Measurements from ENCODE around the gene RANBP2. TPM values are rescaled to one million over a fixed set of nuclear protein-coding genes. Genes with fewer than 3 reads are reported as not detected.
A peak's percentile ranks its signal among the peaks of the same experiment; 100 is the strongest.
"Not testable (repeated sequence)": the region's sequence is repeated elsewhere in the genome, so short reads cannot be mapped to it uniquely, and the experiment has no call there.

Gene RANBP2
- 59.4 TPM for polyA plus RNA-seq (2013, experiment 1 of 4)
- polyA plus RNA-seq (2013, experiment 2 of 4), result 72.4 TPM
- 46.8 TPM for polyA plus RNA-seq (2013, experiment 3 of 4)
- polyA plus RNA-seq (2013, experiment 4 of 4), result 55.6 TPM

GRCh38 chr2:108719149-108720044, at the start of gene RANBP2:
Gene RANBP2 (plus strand): TSS chr2:108719482. CDS start chr2:108719607, 125 bp downstream.
- whole genome bisulfite sequencing, 2 experiments, result 2% methylated on average over 97 of the region's 97 CpGs
- no peaks in the 10 kb centered on the region for H3K4me1 ChIP-seq (ENCODE audit: control insufficient read depth, insufficient read depth, low read length)
- peak within 1 kb of the TSS; percentile 95 for H3K27ac ChIP-seq (ENCODE audit: insufficient read depth, low read depth, low read length, poor library complexity, severe bottlenecking)
- H3K36me3 ChIP-seq (ENCODE audit: control insufficient read depth, insufficient read depth, low read length), result no peaks in the 10 kb centered on the region
- peak within 1 kb of the TSS; percentile 80 for H3K4me3 ChIP-seq (ENCODE audit: insufficient read depth, low read depth, low read length)
- H3K9me3 ChIP-seq (ENCODE audit: control insufficient read depth, low read length), result no peaks in the 10 kb centered on the region
- no peaks in the 10 kb centered on the region for H3K27me3 ChIP-seq (ENCODE audit: control insufficient read depth, insufficient read depth, low read length, poor library complexity, severe bottlenecking)

GRCh38 chr2:108670282-108670681, 49.0 kb upstream of the RANBP2 start:
- H3K9me3 ChIP-seq (ENCODE audit: control insufficient read depth, low read length); H3K4me3 ChIP-seq (ENCODE audit: insufficient read depth, low read depth, low read length); H3K27me3 ChIP-seq (ENCODE audit: control insufficient read depth, insufficient read depth, low read length, poor library complexity, severe bottlenecking); H3K27ac ChIP-seq (ENCODE audit: insufficient read depth, low read depth, low read length, poor library complexity, severe bottlenecking); H3K4me1 ChIP-seq (ENCODE audit: control insufficient read depth, insufficient read depth, low read length); H3K36me3 ChIP-seq (ENCODE audit: control insufficient read depth, insufficient read depth, low read length): not testable (repeated sequence)
- WGBS, 2 experiments, result 88 to 100% methylated on average over 1 of the region's 1 CpG

- not testable (repeated sequence) for H3K27me3 ChIP-seq (ENCODE audit: control insufficient read depth, insufficient read depth, low read length, poor library complexity, severe bottlenecking); H3K36me3 ChIP-seq (ENCODE audit: control insufficient read depth, insufficient read depth, low read length); H3K27ac ChIP-seq (ENCODE audit: insufficient read depth, low read depth, low read length, poor library complexity, severe bottlenecking); H3K9me3 ChIP-seq (ENCODE audit: control insufficient read depth, low read length); H3K4me3 ChIP-seq (ENCODE audit: insufficient read depth, low read depth, low read length); H3K4me1 ChIP-seq (ENCODE audit: control insufficient read depth, insufficient read depth, low read length)
- WGBS, 2 experiments, result no CpG with 5 or more reads among the region's 6 CpGs
Observed at GRCh38 chr2:108672200-108672805, 47.0 kb upstream of the RANBP2 start.

GRCh38 chr2:108676522-108676921, 42.8 kb upstream of the RANBP2 start:
- not testable (repeated sequence) for H3K4me3 ChIP-seq (ENCODE audit: insufficient read depth, low read depth, low read length); H3K9me3 ChIP-seq (ENCODE audit: control insufficient read depth, low read length); H3K27ac ChIP-seq (ENCODE audit: insufficient read depth, low read depth, low read length, poor library complexity, severe bottlenecking); H3K36me3 ChIP-seq (ENCODE audit: control insufficient read depth, insufficient read depth, low read length); H3K27me3 ChIP-seq (ENCODE audit: control insufficient read depth, insufficient read depth, low read length, poor library complexity, severe bottlenecking); H3K4me1 ChIP-seq (ENCODE audit: control insufficient read depth, insufficient read depth, low read length)
- WGBS, 2 experiments, result 100% methylated on average over 1 of the region's 1 CpG

- not testable (repeated sequence) for H3K36me3 ChIP-seq (ENCODE audit: control insufficient read depth, insufficient read depth, low read length); H3K4me1 ChIP-seq (ENCODE audit: control insufficient read depth, insufficient read depth, low read length); H3K9me3 ChIP-seq (ENCODE audit: control insufficient read depth, low read length); H3K27ac ChIP-seq (ENCODE audit: insufficient read depth, low read depth, low read length, poor library complexity, severe bottlenecking); H3K27me3 ChIP-seq (ENCODE audit: control insufficient read depth, insufficient read depth, low read length, poor library complexity, severe bottlenecking); H3K4me3 ChIP-seq (ENCODE audit: insufficient read depth, low read depth, low read length)
- WGBS, 2 experiments, result 92 to 93% methylated on average over 2 of the region's 4 CpGs
Observed at GRCh38 chr2:108677239-108677744, 42.0 kb upstream of the RANBP2 start.

GRCh38 chr2:108678198-108678651, 41.1 kb upstream of the RANBP2 start:
- H3K36me3 ChIP-seq (ENCODE audit: control insufficient read depth, insufficient read depth, low read length); H3K27me3 ChIP-seq (ENCODE audit: control insufficient read depth, insufficient read depth, low read length, poor library complexity, severe bottlenecking); H3K27ac ChIP-seq (ENCODE audit: insufficient read depth, low read depth, low read length, poor library complexity, severe bottlenecking); H3K4me3 ChIP-seq (ENCODE audit: insufficient read depth, low read depth, low read length); H3K4me1 ChIP-seq (ENCODE audit: control insufficient read depth, insufficient read depth, low read length); H3K9me3 ChIP-seq (ENCODE audit: control insufficient read depth, low read length): not testable (repeated sequence)
- WGBS, 2 experiments, result 91 to 97% methylated on average over 4 of the region's 4 CpGs

- WGBS, 2 experiments, result no CpG with 5 or more reads among the region's 2 CpGs
- H3K36me3 ChIP-seq (ENCODE audit: control insufficient read depth, insufficient read depth, low read length); H3K27me3 ChIP-seq (ENCODE audit: control insufficient read depth, insufficient read depth, low read length, poor library complexity, severe bottlenecking); H3K9me3 ChIP-seq (ENCODE audit: control insufficient read depth, low read length); H3K4me1 ChIP-seq (ENCODE audit: control insufficient read depth, insufficient read depth, low read length); H3K4me3 ChIP-seq (ENCODE audit: insufficient read depth, low read depth, low read length); H3K27ac ChIP-seq (ENCODE audit: insufficient read depth, low read depth, low read length, poor library complexity, severe bottlenecking): not testable (repeated sequence)
Observed at GRCh38 chr2:108680805-108681204, 38.5 kb upstream of the RANBP2 start.

GRCh38 chr2:108688818-108689756, 30.2 kb upstream of the RANBP2 start:
- not testable (repeated sequence) for H3K4me3 ChIP-seq (ENCODE audit: insufficient read depth, low read depth, low read length); H3K4me1 ChIP-seq (ENCODE audit: control insufficient read depth, insufficient read depth, low read length); H3K27me3 ChIP-seq (ENCODE audit: control insufficient read depth, insufficient read depth, low read length, poor library complexity, severe bottlenecking); H3K9me3 ChIP-seq (ENCODE audit: control insufficient read depth, low read length); H3K27ac ChIP-seq (ENCODE audit: insufficient read depth, low read depth, low read length, poor library complexity, severe bottlenecking); H3K36me3 ChIP-seq (ENCODE audit: control insufficient read depth, insufficient read depth, low read length)
- 86 to 91% methylated on average over 5 of the region's 15 CpGs for WGBS, 2 experiments

- H3K9me3 ChIP-seq (ENCODE audit: control insufficient read depth, low read length); H3K36me3 ChIP-seq (ENCODE audit: control insufficient read depth, insufficient read depth, low read length); H3K4me1 ChIP-seq (ENCODE audit: control insufficient read depth, insufficient read depth, low read length); H3K27ac ChIP-seq (ENCODE audit: insufficient read depth, low read depth, low read length, poor library complexity, severe bottlenecking); H3K27me3 ChIP-seq (ENCODE audit: control insufficient read depth, insufficient read depth, low read length, poor library complexity, severe bottlenecking); H3K4me3 ChIP-seq (ENCODE audit: insufficient read depth, low read depth, low read length): not testable (repeated sequence)
- no CpG with 5 or more reads among the region's 1 CpG for WGBS, 2 experiments
Observed at GRCh38 chr2:108690001-108690400, 29.3 kb upstream of the RANBP2 start.
